Measurements from ENCODE around the gene POU3F1. TPM values are rescaled to one million over a fixed set of nuclear protein-coding genes. Genes with fewer than 3 reads are reported as not detected.

POU3F1 gene
- polyA plus RNA-seq, 1 donor = 0.65 TPM

DNA sequence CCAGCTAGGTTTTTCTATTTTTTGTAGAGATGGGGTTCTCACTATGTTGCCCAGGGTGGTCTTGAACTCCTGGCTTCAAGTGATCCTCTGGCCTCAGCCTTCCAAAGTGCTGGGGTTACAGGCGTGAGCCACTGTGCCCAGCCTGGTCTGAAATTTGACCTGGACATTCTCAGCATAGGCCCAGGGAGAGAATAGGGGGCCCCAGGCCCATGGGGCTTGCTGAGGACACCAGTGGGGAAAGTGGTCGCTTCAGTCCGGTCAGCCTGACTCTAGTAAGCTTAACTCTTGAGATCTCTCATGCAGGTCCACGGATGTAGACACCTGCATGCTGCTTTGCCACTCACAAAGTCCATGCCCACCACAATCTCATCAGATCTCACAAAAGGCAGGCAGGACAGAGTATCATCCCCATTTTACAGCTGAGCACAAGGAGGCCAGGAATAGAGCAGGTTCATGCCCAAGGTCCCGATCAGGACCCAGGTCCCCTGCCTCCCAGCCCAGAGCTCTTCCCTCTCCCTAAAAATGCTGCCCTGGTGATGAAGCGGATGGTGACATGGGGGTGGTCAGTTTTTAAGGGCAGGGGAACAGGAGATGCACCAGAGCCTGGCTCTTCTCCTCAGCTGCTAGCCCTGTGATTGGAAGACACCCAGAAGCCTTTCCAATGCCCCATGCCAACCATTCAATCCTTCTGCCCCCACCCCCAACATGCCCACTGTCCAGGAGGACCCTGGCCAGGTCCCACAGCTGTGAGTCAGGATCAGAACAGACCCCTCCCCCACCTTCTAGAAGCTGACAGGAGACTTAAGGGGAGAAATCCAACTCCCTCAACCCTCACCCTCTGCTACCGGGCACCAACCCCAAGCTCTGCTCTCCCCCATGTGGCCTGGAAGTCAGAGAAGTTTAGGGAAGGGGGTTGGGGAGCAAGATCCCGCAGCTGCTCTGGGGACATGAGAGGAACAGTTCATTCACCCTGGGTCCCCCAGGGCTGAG is 43.0 kb downstream of the POU3F1 start:
- DNase-seq = no peak

- peak; percentile 78 for DNase-seq
These were observed 45.8 kb downstream of the POU3F1 start for GRCh38 chr1:38000529-38001455.

DNA sequence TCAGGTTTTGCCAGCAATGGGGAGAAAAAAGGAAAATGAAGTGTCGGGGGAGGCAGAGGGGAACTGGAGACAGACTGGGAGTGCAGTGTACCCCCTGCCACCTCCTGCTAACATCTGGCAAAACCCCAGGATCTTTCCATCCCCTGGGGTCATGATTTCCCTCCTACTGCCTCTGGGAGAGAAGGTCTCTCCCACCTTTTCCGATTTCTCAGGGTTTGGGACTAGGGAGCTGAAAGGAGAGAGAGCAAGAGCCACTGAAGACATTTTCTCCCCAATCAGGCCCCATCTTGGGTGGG is 46.4 kb downstream of the POU3F1 start:
- no peak for DNase-seq

GRCh38 chr1:37999430-38000232 is 47.0 kb downstream of the POU3F1 start:
- peak; percentile 81 for DNase-seq

DNA sequence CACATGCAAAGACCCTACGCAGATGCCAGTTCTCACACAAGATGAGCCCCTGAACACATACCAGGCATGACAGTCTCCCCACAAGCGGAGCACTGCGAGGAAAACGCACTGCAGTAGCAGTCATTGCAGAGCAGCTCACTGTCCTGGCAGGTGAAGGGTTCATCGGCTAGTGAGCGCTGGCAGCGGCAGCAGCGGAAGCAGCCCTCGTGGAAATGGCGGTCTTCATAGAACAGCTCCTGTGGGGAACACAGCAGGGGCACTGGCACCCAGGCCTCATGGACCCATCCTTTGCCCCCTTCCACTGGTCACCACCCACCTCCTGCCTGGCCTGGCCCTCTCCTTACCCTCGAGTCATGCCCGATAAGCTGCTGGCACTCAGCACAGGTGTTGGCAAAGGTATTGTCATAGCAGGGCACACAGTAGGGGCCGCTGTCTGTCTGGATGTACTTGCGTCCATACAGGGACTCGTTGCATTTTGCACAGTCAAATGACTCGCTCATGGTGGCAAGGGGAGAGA is 47.6 kb downstream of the POU3F1 start:
- no peak for DNase-seq

DNA sequence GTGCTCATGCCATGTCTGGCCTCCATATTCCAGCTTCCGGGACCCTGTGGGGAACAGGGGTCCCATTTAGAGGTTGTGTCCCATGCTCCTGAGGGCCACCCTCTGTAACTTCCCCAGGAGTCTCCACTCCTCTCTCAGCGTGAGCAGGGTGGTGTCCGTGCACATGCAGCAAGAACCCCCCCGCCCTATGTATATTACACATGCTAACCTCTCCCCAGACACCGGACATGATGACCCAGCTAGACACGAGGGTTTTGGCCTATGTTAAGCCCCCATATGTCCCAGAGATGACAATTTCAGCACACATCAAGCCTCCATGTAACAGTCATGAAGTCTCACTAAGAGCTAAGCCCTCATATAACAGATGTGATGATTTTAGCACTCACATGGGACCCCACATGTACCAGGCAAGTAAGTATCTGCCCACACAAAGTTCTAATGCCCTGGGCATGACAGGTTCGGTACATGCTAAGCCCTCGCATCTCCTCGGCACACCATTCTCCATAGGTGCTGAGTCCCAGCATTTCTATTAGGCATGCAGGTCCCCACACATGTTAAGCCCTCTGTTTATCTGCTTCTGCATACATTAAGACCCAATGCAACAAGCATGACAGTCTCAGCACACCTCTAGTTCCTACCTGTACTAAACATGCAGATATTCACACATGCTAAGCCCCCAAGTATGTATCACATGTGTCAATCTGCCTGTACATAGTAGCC is 48.3 kb downstream of the POU3F1 start:
- DNase-seq = no peak

- no peak for DNase-seq
These were observed 49.1 kb downstream of the POU3F1 start for GRCh38 chr1:37997256-37998088.

- peak; percentile 95 for DNase-seq
These were observed 50.7 kb downstream of the POU3F1 start for GRCh38 chr1:37995751-37996345.

DNA sequence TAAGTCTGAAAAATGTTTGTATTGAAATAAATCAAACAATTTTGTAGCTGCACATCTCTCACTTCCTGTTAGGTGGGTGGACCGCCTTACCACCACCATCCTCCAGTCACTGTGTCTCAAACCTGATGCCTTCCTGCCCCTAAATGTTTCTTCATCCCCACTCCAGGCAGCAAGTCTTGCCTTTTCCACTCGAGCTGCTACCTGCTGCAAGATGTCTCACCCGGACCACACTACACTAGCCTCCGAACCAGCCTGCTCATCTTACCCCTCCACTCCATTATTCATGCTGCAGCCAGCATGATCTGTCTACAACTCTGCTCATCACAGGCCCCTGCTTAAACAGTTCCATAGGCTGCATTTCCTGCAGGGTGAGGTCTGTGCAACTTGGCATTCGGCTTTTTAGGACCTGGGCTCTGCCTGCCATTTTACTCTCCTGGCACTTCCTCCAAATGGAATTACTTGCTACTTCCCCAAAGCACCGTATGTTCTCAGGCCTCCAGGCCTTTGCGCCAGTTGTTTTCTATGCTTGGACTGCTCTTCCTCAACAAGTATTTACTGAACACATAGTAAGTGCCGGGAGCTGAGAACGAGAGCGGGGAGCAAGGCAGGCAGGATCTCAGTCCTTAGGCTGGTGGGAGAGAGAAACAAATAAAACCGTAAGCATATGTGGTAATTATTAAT is 51.6 kb downstream of the POU3F1 start:
- no peak for DNase-seq

Other genes with a start within 250 kb of the POU3F1 start
- gene C1orf122, start 239.0 kb downstream of the POU3F1 start, polyA plus RNA-seq (ENCODE audit: insufficient read length) = 46.7 TPM
- 7.0 TPM for gene YRDC, start 238.6 kb downstream of the POU3F1 start, polyA plus RNA-seq (ENCODE audit: insufficient read length)
- 5.7 TPM for gene MTF1, start 187.2 kb downstream of the POU3F1 start, polyA plus RNA-seq (ENCODE audit: insufficient read length)
- 10.6 TPM for gene INPP5B, start 99.7 kb downstream of the POU3F1 start, polyA plus RNA-seq (ENCODE audit: insufficient read length)
- 55.6 TPM for gene SF3A3, start 56.8 kb downstream of the POU3F1 start, polyA plus RNA-seq (ENCODE audit: insufficient read length)
- 162 TPM for gene FHL3, start 41.3 kb downstream of the POU3F1 start, polyA plus RNA-seq (ENCODE audit: insufficient read length)
- 85.8 TPM for gene UTP11, start 34.1 kb downstream of the POU3F1 start, polyA plus RNA-seq (ENCODE audit: insufficient read length)